Activated T-helper 1 cell treated with anti-CD3 and anti-CD28 coated beads, Interleukin-12 subunit alpha, Interleukin-12 subunit beta, Interleukin-2, Interleukin-4 antibody, amounts not matched to agents 30 ng/mL and 10 ng/mL and 1 ng/mL, durations not matched to agents 14 hours and 24 hours and 36 hours (primary cell): ENCODE measurements around the gene SLC9C2. TPM values are rescaled to one million over a fixed set of nuclear protein-coding genes. Genes with fewer than 3 reads are reported as not detected.
"Not testable (repeated sequence)": the region's sequence is repeated elsewhere in the genome, so short reads cannot be mapped to it uniquely, and the experiment has no call there.

Experiments
- DNase-seq: peaks from one replicate; pipeline ENCODE4 v3.0.0; 2021; ENCODE audit warnings: low spot score
- H3K27ac Mint-ChIP-seq: one replicate; pipeline ENCODE4 v1.8.0; 2021; ENCODE audit warnings: mild to moderate bottlenecking, mixed read lengths
- H3K27me3 Mint-ChIP-seq: one replicate; pipeline ENCODE4 v1.8.0; 2022; ENCODE audit warnings: mild to moderate bottlenecking, moderate library complexity, mixed read lengths; ENCODE audit not compliant: insufficient read depth
- H3K36me3 Mint-ChIP-seq: one replicate; pipeline ENCODE4 v1.8.0; 2021; ENCODE audit warnings: low read depth, mixed read lengths
- H3K4me1 Mint-ChIP-seq: one replicate; pipeline ENCODE4 v1.8.0; 2021; ENCODE audit warnings: low read depth, mixed read lengths
- H3K4me3 Mint-ChIP-seq: one replicate; pipeline ENCODE4 v1.8.0; 2021; ENCODE audit warnings: mild to moderate bottlenecking, moderate library complexity, mixed read lengths
- H3K9me3 Mint-ChIP-seq: one replicate; pipeline ENCODE4 v1.8.0; 2021; ENCODE audit warnings: mixed read lengths
- intact Hi-C: fragments of 100-400 bp; cut with micrococcal nuclease; formaldehyde crosslinking; loops from one replicate; pipeline ENCODE4 v1.15.1; 2024
- total RNA-seq: library from RNA; stranded (reverse); gene quantifications from 2 replicates; pipeline ENCODE4 v1.2.3, GENCODE V29; 2022

Gene SLC9C2
- total RNA-seq, 1 donor from 2014 or later = not detected

GRCh38 chr1:173570370-173571007, 32.4 kb downstream of the SLC9C2 start:
- peaks cover 2% of the 10 kb centered on the region for H3K27me3 Mint-ChIP-seq
- intact Hi-C loops = no loop called here
- H3K9me3 Mint-ChIP-seq = peaks cover 20% of the 10 kb centered on the region
- H3K4me1 Mint-ChIP-seq = peaks cover 6% of the 10 kb centered on the region
- H3K27ac Mint-ChIP-seq = no peak overlapping the region
- no peak for DNase-seq
- no peak overlapping the region for H3K4me3 Mint-ChIP-seq
- no peaks in the 10 kb centered on the region for H3K36me3 Mint-ChIP-seq

- H3K27me3 Mint-ChIP-seq = peaks cover 2% of the 10 kb centered on the region
- H3K27ac Mint-ChIP-seq = no peak overlapping the region
- no peak for DNase-seq
- no peak overlapping the region for H3K4me3 Mint-ChIP-seq
- H3K4me1 Mint-ChIP-seq = peaks cover 6% of the 10 kb centered on the region
- no peaks in the 10 kb centered on the region for H3K36me3 Mint-ChIP-seq
- intact Hi-C loops = no loop called here
- peaks cover 27% of the 10 kb centered on the region for H3K9me3 Mint-ChIP-seq
Observed at GRCh38 chr1:173568483-173568882, 34.4 kb downstream of the SLC9C2 start.

DNA sequence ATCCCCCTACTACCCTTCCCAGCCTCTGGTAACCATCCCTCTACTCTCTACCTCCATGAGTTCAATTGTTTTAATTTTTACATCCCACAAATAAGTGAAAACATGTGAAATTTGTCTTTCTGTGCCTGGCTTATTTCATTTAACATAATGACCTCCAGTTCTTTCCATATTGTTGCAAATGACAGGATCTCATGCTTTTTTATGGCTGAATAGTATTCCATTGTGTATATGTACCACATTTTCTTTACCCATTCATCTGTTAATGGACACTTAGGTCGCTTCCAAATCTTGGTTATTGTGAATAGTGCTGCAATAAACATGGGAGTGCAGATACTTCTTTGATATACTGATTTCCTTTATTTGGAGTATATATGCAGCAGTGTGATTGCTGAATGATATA, 39.0 kb downstream of the SLC9C2 start:
- H3K36me3 Mint-ChIP-seq, H3K27me3 Mint-ChIP-seq, H3K4me1 Mint-ChIP-seq, H3K4me3 Mint-ChIP-seq, DNase-seq, intact Hi-C loops, H3K27ac Mint-ChIP-seq: not testable (repeated sequence)
- H3K9me3 Mint-ChIP-seq = peaks cover 27% of the 10 kb centered on the region

- Mint-ChIP-seq H3K9me3 (peaks cover 26% of the 10 kb centered on the region), H3K27me3 (peaks cover 2% of the 10 kb centered on the region), H3K36me3 (no peaks in the 10 kb centered on the region), H3K4me3 (no peak overlapping the region), H3K4me1 (no peaks in the 10 kb centered on the region), H3K27ac (no peak overlapping the region)
- intact Hi-C loops = no loop called here
- DNase-seq = no peak
Observed at GRCh38 chr1:173562813-173563212, 40.1 kb downstream of the SLC9C2 start.

DNA sequence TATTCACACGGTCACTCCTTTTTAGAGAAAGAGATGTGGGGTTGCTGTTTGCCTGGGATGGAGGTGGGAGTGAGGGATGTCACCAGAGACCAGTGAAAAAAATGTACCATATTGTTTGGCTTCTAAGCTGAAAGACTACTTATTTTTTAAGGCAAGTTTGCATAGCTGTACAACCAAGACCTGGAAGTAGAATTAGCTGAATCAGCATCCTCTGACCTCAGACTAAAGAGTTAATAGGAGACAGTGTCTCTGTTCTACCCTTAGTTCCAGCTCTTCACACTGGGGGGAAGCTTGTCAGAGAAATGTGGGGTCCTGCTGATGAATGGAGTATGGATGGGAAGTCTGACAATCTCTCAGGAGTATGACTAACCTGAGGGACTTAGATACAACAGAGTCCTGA, 41.6 kb downstream of the SLC9C2 start:
- H3K4me3 Mint-ChIP-seq = no peak overlapping the region
- intact Hi-C loops = no loop called here
- no peaks in the 10 kb centered on the region for H3K36me3 Mint-ChIP-seq

GRCh38 chr1:173560285-173560880, 42.5 kb downstream of the SLC9C2 start:
- Mint-ChIP-seq H3K4me1 (no peaks in the 10 kb centered on the region), H3K27me3 (no peaks in the 10 kb centered on the region), H3K4me3 (no peak overlapping the region), H3K27ac (no peak overlapping the region), H3K36me3 (peaks cover under 1% of the 10 kb centered on the region), H3K9me3 (peaks cover 7% of the 10 kb centered on the region)
- intact Hi-C loops = no loop called here
- DNase-seq = no peak

More for the DNA sequence above, 41.6 kb downstream of the SLC9C2 start:
- Mint-ChIP-seq H3K4me1 (no peaks in the 10 kb centered on the region), H3K9me3 (peaks cover 10% of the 10 kb centered on the region), H3K27me3 (no peaks in the 10 kb centered on the region), H3K27ac (no peak overlapping the region)
- DNase-seq = no peak

- no peak overlapping the region for H3K27ac Mint-ChIP-seq
- no peak for DNase-seq
- H3K36me3 Mint-ChIP-seq = peaks cover 1% of the 10 kb centered on the region
- H3K27me3 Mint-ChIP-seq = no peaks in the 10 kb centered on the region
- intact Hi-C loops = no loop called here
- no peaks in the 10 kb centered on the region for H3K9me3 Mint-ChIP-seq
- no peak overlapping the region for H3K4me3 Mint-ChIP-seq
- peaks cover 21% of the 10 kb centered on the region for H3K4me1 Mint-ChIP-seq
Observed at GRCh38 chr1:173555651-173556305, 47.1 kb downstream of the SLC9C2 start.

- Mint-ChIP-seq H3K27ac (no peak overlapping the region), H3K4me1 (peaks cover 24% of the 10 kb centered on the region), H3K4me3 (no peak overlapping the region), H3K9me3 (no peaks in the 10 kb centered on the region), H3K36me3 (peaks cover 1% of the 10 kb centered on the region), H3K27me3 (no peaks in the 10 kb centered on the region)
- intact Hi-C loops = no loop called here
- DNase-seq = no peak
Observed at GRCh38 chr1:173554541-173555250, 48.2 kb downstream of the SLC9C2 start.

DNA sequence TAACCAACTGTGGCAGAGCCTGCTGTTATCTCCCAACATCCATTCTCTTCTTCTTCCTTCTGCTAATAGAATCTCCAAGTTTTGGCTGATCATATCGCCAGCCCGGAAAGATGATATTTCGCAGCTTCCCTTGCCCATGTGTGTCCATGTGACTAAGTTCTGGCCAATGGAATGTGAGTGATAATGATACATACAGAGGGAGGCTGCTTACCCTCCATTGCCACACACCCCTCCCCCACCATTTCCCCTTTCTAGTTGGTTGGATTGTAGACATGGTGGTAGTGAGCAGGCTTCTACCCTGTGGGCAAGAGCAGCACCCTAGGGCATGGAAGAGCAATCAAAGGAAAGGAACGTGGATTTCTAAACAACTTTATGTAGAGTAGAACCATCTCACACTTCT, 48.8 kb downstream of the SLC9C2 start:
- H3K9me3 Mint-ChIP-seq = no peaks in the 10 kb centered on the region

GRCh38 chr1:173553312-173553711, 49.6 kb downstream of the SLC9C2 start:
- H3K4me1 Mint-ChIP-seq = peaks cover 29% of the 10 kb centered on the region
- intact Hi-C loops = no loop called here
- H3K4me3 Mint-ChIP-seq = no peak overlapping the region

More for the DNA sequence above, 48.8 kb downstream of the SLC9C2 start:
- Mint-ChIP-seq H3K36me3 (peaks cover 1% of the 10 kb centered on the region), H3K4me3 (no peak overlapping the region), H3K27me3 (no peaks in the 10 kb centered on the region), H3K27ac (no peak overlapping the region), H3K4me1 (peaks cover 24% of the 10 kb centered on the region)
- DNase-seq = no peak
- intact Hi-C loops = no loop called here

DNA sequence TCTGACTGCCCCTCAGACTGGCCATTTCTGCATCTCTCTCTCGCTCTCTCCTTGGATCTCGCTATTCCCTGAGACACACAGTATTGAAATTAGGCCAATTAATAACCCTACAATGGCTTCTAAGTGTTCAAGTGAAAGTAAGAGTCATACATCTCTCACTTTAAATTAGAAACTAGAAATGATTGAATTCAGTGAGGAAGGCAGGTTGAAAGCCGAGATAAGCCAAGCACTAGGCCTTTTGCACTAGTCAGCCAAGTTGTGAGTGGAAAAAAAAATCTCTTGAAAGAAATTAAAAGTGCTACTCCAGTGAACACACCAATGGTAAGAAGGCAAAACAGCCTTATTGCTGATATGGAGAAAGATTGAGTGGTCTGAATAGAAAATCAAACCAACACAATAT, 51.2 kb downstream of the SLC9C2 start:
- intact Hi-C loops = no loop called here
- H3K27me3 Mint-ChIP-seq = no peaks in the 10 kb centered on the region
- H3K27ac Mint-ChIP-seq = peak overlapping the region; percentile 20
- H3K4me1 Mint-ChIP-seq = peaks cover 29% of the 10 kb centered on the region
- no peaks in the 10 kb centered on the region for H3K9me3 Mint-ChIP-seq
- no peak overlapping the region for H3K4me3 Mint-ChIP-seq
- H3K36me3 Mint-ChIP-seq = peaks cover 1% of the 10 kb centered on the region
- no peak for DNase-seq

More at GRCh38 chr1:173553312-173553711, 49.6 kb downstream of the SLC9C2 start:
- peaks cover 1% of the 10 kb centered on the region for H3K36me3 Mint-ChIP-seq
- H3K27me3 Mint-ChIP-seq = no peaks in the 10 kb centered on the region
- H3K9me3 Mint-ChIP-seq = no peaks in the 10 kb centered on the region
- DNase-seq = no peak
- H3K27ac Mint-ChIP-seq = no peak overlapping the region

DNA sequence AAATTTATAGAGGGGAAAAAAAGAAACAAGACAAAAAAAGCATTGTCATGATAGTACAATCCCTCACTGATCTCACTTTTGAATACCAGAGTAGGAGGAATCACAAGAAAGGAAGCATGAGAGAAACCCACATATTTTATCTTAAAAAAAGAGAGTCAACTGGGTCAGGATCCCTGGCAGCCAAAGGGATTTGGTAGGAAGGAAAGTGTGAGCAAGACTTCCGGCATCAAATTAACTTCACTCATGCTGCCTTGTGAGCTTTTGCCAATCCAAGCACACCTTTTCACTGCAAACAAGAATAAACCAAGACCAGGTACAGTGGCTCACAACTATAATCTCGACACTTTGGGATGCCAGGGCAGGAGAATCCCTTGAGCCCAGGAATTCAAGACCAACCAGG, 53.1 kb downstream of the SLC9C2 start:
- no peak overlapping the region for H3K4me3 Mint-ChIP-seq
- H3K27me3 Mint-ChIP-seq = no peaks in the 10 kb centered on the region

GRCh38 chr1:173545688-173546087, 57.2 kb downstream of the SLC9C2 start:
- peaks cover 10% of the 10 kb centered on the region for H3K9me3 Mint-ChIP-seq
- peaks cover 8% of the 10 kb centered on the region for H3K4me1 Mint-ChIP-seq
- intact Hi-C loops = no loop called here
- H3K27ac Mint-ChIP-seq = no peak overlapping the region
- peaks cover 6% of the 10 kb centered on the region for H3K27me3 Mint-ChIP-seq
- DNase-seq = no peak
- no peaks in the 10 kb centered on the region for H3K36me3 Mint-ChIP-seq
- no peak overlapping the region for H3K4me3 Mint-ChIP-seq

More for the DNA sequence above, 53.1 kb downstream of the SLC9C2 start:
- DNase-seq = no peak
- Mint-ChIP-seq H3K36me3 (no peaks in the 10 kb centered on the region), H3K4me1 (peaks cover 29% of the 10 kb centered on the region), H3K27ac (no peak overlapping the region), H3K9me3 (no peaks in the 10 kb centered on the region)
- intact Hi-C loops = no loop called here
